Common myeloid progenitor, CD34-positive (primary cell): ENCODE measurements around the gene TCHP. TPM values are rescaled to one million over a fixed set of nuclear protein-coding genes. Genes with fewer than 3 reads are reported as not detected.
"Not testable (repeated sequence)": the region's sequence is repeated elsewhere in the genome, so short reads cannot be mapped to it uniquely, and the experiment has no call there.

Source experiments
- CTCF ChIA-PET: fragments of 350-600 bp; sonication (Branson Sonifier 250); formaldehyde crosslinking; loops from one replicate; lab custom pipeline; 2021; ENCODE audit warnings: antibody characterized with exemption; lab: Charles Lee
- POLR2A ChIA-PET: fragments of 350-600 bp; sonication (Branson Sonifier 250); formaldehyde crosslinking; loops from one replicate; lab custom pipeline; 2021; ENCODE audit warnings: antibody characterized with exemption; lab: Charles Lee
- DNase-seq, 3 donors: peaks; one replicate each; pipeline versions ENCODE4 v3.0.0 to v3.0.0-alpha.2; 2013
- H3K27ac ChIP-seq, 2 experiments: 1 replicate in 1 of 2; 2 replicates in 1 of 2; pipeline ENCODE4 v1.7.0; 2013; ENCODE audit warnings: inconsistent platforms in 2 of 2, low read length in 2 of 2, mild to moderate bottlenecking in 2 of 2, low read depth in 1 of 2, moderate library complexity in 1 of 2; ENCODE audit not compliant: severe bottlenecking in 2 of 2, insufficient read depth in 1 of 2, poor library complexity in 1 of 2
- H3K27me3 ChIP-seq, 5 experiments: replicated peaks in 2 of 5; 1 replicate in 3 of 5; 2 replicates in 2 of 5; pipeline versions ENCODE4 v1.6.1 to v1.7.0; 2013; ENCODE audit warnings: low read length in 4 of 5, mild to moderate bottlenecking in 2 of 5, moderate library complexity in 2 of 5, inconsistent platforms in 1 of 5; ENCODE audit not compliant: insufficient read depth in 5 of 5, control insufficient read depth in 4 of 5
- H3K36me3 ChIP-seq, 4 experiments: 1 replicate in 2 of 4; 2 replicates in 2 of 4; pipeline versions ENCODE4 v1.6.1 to v1.7.0; 2013; ENCODE audit warnings: low read length in 3 of 4, control low read depth in 1 of 4, mild to moderate bottlenecking in 1 of 4; ENCODE audit not compliant: control insufficient read depth in 4 of 4, insufficient read depth in 4 of 4
- H3K4me1 ChIP-seq, 4 experiments: 1 replicate in 3 of 4; 2 replicates in 1 of 4; pipeline versions ENCODE4 v1.6.1 to v1.7.1; 2013; ENCODE audit warnings: low read length in 3 of 4, mild to moderate bottlenecking in 3 of 4, control low read depth in 1 of 4, inconsistent platforms in 1 of 4, moderate library complexity in 1 of 4; ENCODE audit not compliant: control insufficient read depth in 4 of 4, insufficient read depth in 4 of 4; ENCODE audit errors: control extremely low read depth in 1 of 4
- H3K4me3 ChIP-seq, 7 experiments: 1 replicate in 4 of 7; 2 replicates in 3 of 7; pipeline versions ENCODE4 v1.5.1 to v1.7.0; 2013; ENCODE audit warnings: mild to moderate bottlenecking in 7 of 7, low read length in 6 of 7, moderate library complexity in 6 of 7, inconsistent platforms in 2 of 7, low read depth in 2 of 7, control low read depth in 1 of 7; ENCODE audit not compliant: insufficient read depth in 4 of 7, control insufficient read depth in 1 of 7; ENCODE audit errors: extremely low read depth in 1 of 7
- H3K9me3 ChIP-seq, 5 experiments: 1 replicate in 4 of 5; 2 replicates in 1 of 5; pipeline versions ENCODE4 v1.6.1 to v1.7.1; 2013; ENCODE audit warnings: low read length in 4 of 5, mild to moderate bottlenecking in 2 of 5, inconsistent platforms in 1 of 5, low read depth in 1 of 5, moderate library complexity in 1 of 5; ENCODE audit not compliant: control insufficient read depth in 4 of 5, insufficient read depth in 2 of 5; ENCODE audit errors: control extremely low read depth in 1 of 5
- WGBS: methylation state at CpG from one replicate; pipeline ENCODE4 v1.1.5; 2013; ENCODE audit not compliant: insufficient coverage; 5-methylcytosine and 5-hydroxymethylcytosine counted together
- polyA plus RNA-seq: library from polyadenylated mRNA; unstranded; fragments of 120-200 nt; gene quantifications from one replicate; pipeline ENCODE4 v1.2.1, GENCODE V29; 2013

The TCHP gene, protein sequence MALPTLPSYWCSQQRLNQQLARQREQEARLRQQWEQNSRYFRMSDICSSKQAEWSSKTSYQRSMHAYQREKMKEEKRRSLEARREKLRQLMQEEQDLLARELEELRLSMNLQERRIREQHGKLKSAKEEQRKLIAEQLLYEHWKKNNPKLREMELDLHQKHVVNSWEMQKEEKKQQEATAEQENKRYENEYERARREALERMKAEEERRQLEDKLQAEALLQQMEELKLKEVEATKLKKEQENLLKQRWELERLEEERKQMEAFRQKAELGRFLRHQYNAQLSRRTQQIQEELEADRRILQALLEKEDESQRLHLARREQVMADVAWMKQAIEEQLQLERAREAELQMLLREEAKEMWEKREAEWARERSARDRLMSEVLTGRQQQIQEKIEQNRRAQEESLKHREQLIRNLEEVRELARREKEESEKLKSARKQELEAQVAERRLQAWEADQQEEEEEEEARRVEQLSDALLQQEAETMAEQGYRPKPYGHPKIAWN
- polyA plus RNA-seq: 16.0 TPM

DNA sequence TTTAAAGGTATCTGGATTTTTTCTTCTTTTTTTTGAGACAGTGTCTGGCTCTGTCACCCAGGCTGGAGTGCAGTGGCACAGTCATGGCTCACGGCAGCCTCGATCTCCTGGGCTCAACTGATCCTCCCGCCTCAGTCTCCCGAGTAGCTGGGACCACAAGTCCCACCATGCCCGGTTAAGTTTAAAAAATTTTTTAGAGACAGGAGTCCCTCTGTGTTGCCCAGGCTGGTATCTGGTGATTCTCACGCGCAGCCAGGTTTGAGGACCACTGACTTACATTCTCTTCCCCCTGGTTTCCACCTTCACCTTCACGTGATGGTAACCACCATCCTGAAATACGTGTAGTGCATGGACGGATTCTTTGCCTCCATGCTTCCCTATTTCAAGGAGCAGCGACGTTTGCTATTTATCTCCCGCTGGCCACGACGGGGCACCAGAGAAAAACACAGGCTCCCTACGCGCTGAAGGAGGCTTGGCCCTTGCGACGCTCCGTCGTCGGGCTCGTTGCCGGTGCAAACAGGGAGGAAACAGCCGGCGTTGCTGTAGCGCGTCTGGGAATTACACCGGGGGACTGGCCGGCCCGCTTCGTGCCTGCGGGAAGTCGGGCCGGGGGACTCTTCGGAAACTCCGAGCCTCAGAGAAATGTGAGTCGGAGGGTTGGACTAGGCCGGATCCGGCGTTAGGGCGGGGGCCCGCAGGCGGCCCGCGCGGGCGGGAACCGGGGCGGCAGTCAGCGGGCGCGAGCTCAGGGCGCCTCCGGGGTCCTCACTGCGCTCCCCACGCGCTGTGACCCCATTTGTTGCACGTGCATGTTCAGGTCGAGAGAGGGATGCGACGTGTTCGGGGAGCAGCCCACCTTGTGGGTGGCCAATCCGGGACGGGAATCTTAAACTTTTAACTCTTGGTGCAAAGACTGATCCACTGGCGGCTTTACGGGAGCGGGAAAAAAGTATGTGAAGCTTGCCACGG is at the start of gene TCHP:
TSS of gene TCHP (plus strand) at position 492 of the 969 bp plus-strand sequence. CDS start 2,753 bp downstream, outside the sequence.
- ChIA-PET CTCF (interaction anchor here (1.3 to 1.6 kb wide), 2 partner anchors 12 to 19 kb away, joined by 3 to 5 read pairs; no protein-coding TSS in a partner anchor), POLR2A (interaction anchor here (0.7 kb wide), 1 partner anchor 44 kb away, joined by 5 read pairs; no protein-coding TSS in a partner anchor)
- peaks cover 14 to 21% (median 16%) of the 10 kb centered on the region in 4 experiments for H3K4me1 ChIP-seq
- peak within 1 kb of the TSS; percentile 67 to 89 (median 87) for H3K4me3 ChIP-seq
- no peaks in the 10 kb centered on the region for H3K9me3 ChIP-seq
- 1% methylated on average over 69 of the region's 69 CpGs for WGBS
- peaks cover 6 to 25% (median 16%) of the 10 kb centered on the region in 4 experiments for H3K36me3 ChIP-seq
- H3K27ac ChIP-seq: peak within 1 kb of the TSS; percentile 91
- no peaks in the 10 kb centered on the region for H3K27me3 ChIP-seq
- DNase-seq: peak; percentile 92 to 93 (median 92)

DNA sequence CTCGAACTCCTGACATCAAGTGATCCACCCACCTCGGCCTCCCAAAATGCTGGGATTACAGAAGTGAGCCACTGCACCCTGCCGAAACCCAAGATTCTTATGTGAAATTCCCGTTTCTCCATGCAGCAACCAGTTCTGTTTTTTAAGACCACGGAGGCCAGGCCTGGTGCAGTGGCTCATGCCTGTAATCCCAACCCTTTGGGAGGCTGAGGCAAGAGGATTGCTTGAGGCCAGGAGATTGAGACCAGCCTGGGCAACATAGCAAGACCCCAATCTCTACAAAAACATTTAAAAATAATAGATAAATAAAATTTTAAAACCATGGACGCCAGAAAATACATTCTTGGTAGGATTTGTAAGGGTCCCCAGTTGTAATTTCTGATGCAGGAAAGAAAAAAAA is 49.6 kb upstream of the TCHP start:
- DNase-seq, H3K27ac ChIP-seq, H3K4me3 ChIP-seq, H3K9me3 ChIP-seq, POLR2A ChIA-PET, H3K4me1 ChIP-seq, CTCF ChIA-PET, H3K27me3 ChIP-seq: not testable (repeated sequence)
- peaks cover 7 to 18% (median 13%) of the 10 kb centered on the region in 4 experiments for H3K36me3 ChIP-seq
- WGBS: 97% methylated on average over 5 of the region's 6 CpGs

DNA sequence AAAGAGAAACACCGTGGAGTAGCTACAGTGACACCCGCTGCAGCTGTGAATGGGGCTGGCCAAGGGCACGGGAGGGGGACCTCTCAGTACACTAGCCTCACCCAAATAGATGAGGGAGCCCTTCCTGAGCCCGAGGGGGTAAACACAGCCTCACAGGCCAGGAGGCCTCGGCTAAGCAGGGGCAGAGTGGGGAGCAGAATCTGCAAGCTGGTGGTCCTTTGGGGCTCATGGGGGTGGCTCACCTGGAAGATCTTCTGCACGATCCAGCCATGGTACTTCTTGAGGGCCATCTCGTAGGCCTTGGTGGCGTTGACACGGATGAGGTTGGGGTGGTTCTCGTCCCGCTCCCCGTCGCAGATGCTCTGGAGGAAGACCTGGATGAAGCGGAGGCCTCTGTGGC is 44.7 kb upstream of the TCHP start:
- POLR2A ChIA-PET: interaction anchor here (0.6 kb wide), 1 partner anchor 13 kb away, joined by 3 read pairs; no protein-coding TSS in a partner anchor
- H3K4me1 ChIP-seq: no peaks in the 10 kb centered on the region
- 97% methylated on average over 13 of the region's 14 CpGs for WGBS
- no peak for DNase-seq
- H3K4me3 ChIP-seq: no peak overlapping the region
- peaks cover 10 to 39% (median 22%) of the 10 kb centered on the region in 4 experiments for H3K36me3 ChIP-seq
- H3K9me3 ChIP-seq: no peaks in the 10 kb centered on the region
- no peaks in the 10 kb centered on the region for H3K27me3 ChIP-seq
- no peak overlapping the region for H3K27ac ChIP-seq
- CTCF ChIA-PET: interaction anchor here (1.8 to 4.8 kb wide), 4 partner anchors 10 to 75 kb away, joined by 6 to 47 read pairs (median 14); no protein-coding TSS in a partner anchor

DNA sequence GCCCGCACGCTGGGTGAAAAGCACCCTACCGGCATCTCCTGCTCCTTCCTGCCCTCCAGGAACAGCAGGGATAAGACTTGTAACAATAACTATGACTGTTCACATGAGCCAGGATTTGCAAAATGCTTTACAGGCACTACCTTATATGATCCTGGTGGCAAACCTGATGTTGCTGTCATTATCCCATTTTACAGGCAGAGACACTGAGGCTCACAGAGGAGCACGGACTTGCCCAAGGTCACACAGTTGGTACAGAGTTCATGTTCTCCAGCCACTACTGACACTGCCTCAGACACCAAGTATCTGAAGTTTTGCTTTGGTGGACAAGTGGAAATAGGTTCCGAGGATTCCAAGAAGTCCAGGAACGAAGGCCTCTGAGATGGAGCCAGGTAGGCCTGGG is 42.4 kb upstream of the TCHP start:
- CTCF ChIA-PET: interaction anchor here (0.8 to 0.9 kb wide), 2 partner anchors 12 to 24 kb away, joined by 3 to 4 read pairs; no protein-coding TSS in a partner anchor
- DNase-seq: no peak
- no peaks in the 10 kb centered on the region for H3K27me3 ChIP-seq
- no peaks in the 10 kb centered on the region for H3K9me3 ChIP-seq
- no peak overlapping the region for H3K27ac ChIP-seq
- H3K4me3 ChIP-seq: no peak overlapping the region
- no peaks in the 10 kb centered on the region for H3K4me1 ChIP-seq
- H3K36me3 ChIP-seq: peaks cover 8 to 38% (median 26%) of the 10 kb centered on the region in 4 experiments
- POLR2A ChIA-PET: no interaction called here
- 100% methylated on average over 6 of the region's 6 CpGs for WGBS

DNA sequence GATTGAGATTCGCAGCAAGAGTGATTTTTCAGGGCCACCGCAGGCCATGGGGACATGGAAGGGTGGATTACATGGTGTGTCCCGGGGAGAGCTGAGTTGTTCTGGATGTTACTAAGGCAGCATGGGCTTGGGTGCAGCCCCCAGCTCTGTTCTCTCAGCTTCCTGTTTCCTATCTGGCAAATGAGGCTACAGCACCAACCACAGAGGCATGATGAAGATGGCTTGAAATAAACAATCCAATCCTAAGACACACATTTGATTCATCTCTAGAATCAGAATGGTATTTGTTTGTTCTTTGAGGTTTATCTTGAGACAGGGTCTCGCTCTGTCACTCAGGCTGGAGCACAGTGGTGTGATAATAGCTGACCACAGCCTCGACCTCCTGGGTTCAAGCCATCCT is 41.3 kb upstream of the TCHP start:
- ChIA-PET POLR2A (interaction anchor here (0.8 kb wide), 1 partner anchor 10 kb away, joined by 3 read pairs; no protein-coding TSS in a partner anchor), CTCF (interaction anchor here (0.9 to 1.6 kb wide), 3 partner anchors 12 to 23 kb away, joined by 3 to 5 read pairs (median 3); no protein-coding TSS in a partner anchor)
- no peaks in the 10 kb centered on the region for H3K9me3 ChIP-seq
- peak in 1 of 3 donors; percentile 15 for DNase-seq
- no peaks in the 10 kb centered on the region for H3K27me3 ChIP-seq
- no peaks in the 10 kb centered on the region for H3K4me1 ChIP-seq
- no peak overlapping the region for H3K4me3 ChIP-seq
- H3K27ac ChIP-seq: no peak overlapping the region
- WGBS: 96% methylated on average over 4 of the region's 5 CpGs
- H3K36me3 ChIP-seq: peaks cover 5 to 38% (median 25%) of the 10 kb centered on the region in 4 experiments

DNA sequence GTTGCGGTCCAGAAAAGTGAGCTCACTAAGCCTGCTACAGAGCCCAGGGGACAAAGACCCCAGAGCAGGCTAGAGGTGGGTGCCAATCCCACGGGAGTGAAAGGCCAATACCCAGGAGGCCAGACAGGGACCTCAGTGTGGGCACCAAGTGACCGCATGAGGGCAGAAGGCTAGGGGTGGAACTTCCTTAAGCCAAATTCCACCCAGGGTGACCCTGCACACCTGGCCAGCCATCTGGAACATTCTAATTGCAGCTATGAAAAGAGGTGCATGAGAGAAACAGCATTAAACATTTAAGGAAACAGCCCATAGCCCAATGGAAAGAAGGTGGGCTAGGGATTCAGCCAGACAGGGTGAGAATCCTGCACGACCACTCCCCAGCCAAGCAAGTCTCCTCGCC is 39.1 kb upstream of the TCHP start:
- POLR2A ChIA-PET: no interaction called here

More for the DNA sequence above, 39.1 kb upstream of the TCHP start:
- Histone ChIP-seq H3K4me1 (peaks cover 0 to 12% (median 0%) of the 10 kb centered on the region in 4 experiments), H3K4me3 (no peak overlapping the region), H3K9me3 (no peaks in the 10 kb centered on the region), H3K27ac (no peak overlapping the region), H3K27me3 (no peaks in the 10 kb centered on the region), H3K36me3 (peaks cover 3 to 22% (median 12%) of the 10 kb centered on the region in 4 experiments)
- 100% methylated on average over 4 of the region's 5 CpGs for WGBS
- no peak for DNase-seq
- CTCF ChIA-PET: no interaction called here
